Suppressor macrophage (primary cell): Measurements from ENCODE around the gene VPS11.
"Not testable (repeated sequence)": the region's sequence is repeated elsewhere in the genome, so short reads cannot be mapped to it uniquely, and the experiment has no call there.

Experiments used
- DNase-seq, 4 experiments: peaks; one replicate each; pipeline ENCODE4 v3.0.0-alpha.2; 2020 to 2022
- total RNA-seq, 17 experiments: gene quantifications; one replicate each; lab custom pipeline; 2026; ENCODE audit warnings: mixed read lengths in 6 of 17, inconsistent platforms in 3 of 17; lab: John Stamatoyannopoulos, UW

Gene VPS11
- total RNA-seq = 31.5 to 78.5 (median 58.9) reads per million in 17 experiments

DNA sequence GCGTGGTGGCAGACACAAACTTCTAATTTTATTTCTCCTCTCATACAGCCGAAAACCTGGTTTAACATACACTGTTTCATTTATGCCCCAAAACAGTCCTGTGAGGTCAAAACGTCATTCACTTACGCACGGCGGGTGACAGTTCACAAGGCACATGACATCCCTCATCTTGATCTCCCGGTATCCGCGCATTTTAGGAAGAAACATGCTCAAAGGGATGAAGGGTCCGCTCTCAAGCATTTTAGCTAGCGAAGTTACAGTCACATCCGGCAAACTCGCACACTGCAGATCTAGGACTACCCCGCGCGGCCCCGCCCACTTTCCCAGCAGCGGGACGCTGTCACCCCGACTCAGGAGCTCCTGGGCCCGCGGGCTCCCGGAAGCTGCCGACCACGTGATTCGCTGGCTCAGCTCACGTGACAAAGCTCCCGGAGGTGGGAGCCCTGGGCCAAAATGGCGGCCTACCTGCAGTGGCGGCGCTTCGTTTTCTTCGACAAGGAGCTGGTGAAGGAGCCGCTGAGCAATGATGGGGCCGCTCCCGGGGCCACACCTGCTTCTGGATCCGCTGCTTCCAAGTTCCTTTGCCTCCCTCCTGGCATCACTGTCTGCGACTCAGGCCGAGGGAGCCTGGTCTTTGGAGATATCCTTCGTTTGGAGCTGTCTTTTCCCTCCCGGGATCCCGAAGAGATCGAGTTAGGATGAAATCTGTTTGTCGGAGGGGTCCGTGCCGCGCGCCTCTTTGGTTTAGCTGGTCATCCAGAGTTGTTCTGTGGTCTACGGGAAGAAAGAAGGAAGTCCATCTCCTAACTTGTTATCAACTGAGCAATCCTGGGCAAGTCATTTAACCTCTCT, at the start of gene VPS11:
TSS of gene VPS11 (plus strand) at position 448 of the 852 bp plus-strand sequence. CDS start at position 454, 6 bp downstream.
- peak; percentile 96 to 99 (median 98) for DNase-seq

- peak; percentile 96 to 98 (median 96) for DNase-seq
Observed at GRCh38 chr11:119018074-119018938, 49.3 kb upstream of the VPS11 start, which contains the start of the genes RPS25 and TRAPPC4. TSS of gene RPS25 (minus strand) at chr11:119018343. CDS start at chr11:119018284, 59 bp downstream. TSS of gene TRAPPC4 (plus strand) at chr11:119018766. CDS start at chr11:119018796, 30 bp downstream.

DNA sequence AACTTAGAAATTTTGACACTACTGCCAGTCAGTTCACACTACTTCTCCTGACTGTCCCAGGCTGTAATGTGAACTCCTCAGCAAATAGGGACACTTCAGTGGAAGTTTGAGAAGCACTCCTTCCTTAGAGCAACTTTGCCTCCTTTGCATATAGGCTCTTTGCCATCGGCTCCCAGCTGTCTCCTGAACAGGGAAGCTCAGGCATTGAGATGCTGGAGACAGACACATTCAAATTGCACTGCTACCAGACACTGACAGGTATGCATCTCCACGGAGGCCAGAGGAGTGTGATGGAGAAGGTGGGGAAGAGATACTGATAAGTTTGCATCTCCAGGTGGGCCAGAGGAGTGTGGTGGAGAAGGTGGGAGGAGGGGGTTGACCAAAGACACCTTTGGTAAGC, 47.6 kb upstream of the VPS11 start:
- no peak for DNase-seq

DNA sequence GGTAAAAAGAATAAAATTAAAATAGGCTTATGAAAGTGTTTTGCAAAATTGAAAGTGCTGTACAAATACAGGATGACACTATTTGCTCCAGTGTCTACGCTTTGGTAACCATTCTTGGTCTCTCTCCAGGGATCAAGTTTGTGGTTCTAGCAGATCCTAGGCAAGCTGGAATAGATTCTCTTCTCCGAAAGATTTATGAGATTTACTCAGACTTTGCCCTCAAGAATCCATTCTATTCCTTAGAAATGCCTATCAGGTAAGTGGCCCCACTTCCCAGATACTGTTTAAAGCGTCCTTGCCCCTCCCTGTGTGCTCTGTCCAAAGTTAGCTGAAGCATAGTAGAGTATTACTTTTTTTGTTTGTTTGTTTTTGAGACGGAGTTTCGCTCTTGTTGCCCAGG, 46.0 kb upstream of the VPS11 start:
- DNase-seq = no peak

- DNase-seq = no peak
Observed at GRCh38 chr11:119023741-119024140, 43.9 kb upstream of the VPS11 start.

- no peak for DNase-seq
Observed at GRCh38 chr11:119024430-119025098, 43.1 kb upstream of the VPS11 start.

DNA sequence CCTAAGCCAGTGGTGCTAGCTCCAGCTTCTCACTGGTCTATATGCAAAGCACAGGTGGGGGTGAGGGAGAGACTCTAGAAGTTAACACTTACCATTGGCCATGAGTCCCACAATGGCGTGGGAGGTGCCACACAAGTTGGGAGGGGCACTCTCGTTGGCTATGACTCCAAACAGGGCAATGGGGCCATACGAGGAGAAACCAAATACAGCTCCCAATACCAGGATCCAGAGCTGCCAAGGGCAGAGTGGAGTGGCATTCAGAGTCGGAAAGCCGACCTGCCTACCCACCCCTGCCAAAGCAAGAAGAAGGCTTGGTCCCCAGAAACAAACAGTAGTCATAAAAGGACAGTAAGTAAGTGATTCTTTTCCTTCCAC, 42.5 kb upstream of the VPS11 start:
- no peak for DNase-seq

DNA sequence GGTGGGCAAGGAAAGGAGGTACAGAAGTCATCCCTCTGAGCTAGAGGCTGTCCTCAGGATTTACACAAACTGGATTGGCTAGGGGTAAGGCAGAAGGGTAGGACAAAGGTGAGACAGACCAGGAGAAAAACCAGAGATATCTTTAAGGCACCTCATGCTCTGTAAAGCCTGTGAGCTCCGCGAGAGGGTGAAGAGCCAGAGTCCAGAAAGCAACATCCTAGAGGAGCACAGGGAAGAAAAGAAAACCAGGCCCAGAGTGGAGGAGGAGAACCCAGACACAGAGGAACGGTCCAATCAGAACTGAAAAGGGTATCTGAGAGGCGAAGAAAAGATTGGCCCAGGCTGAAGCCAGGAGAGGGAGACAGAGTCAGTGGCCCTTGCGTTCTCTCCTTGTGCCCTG, 42.1 kb upstream of the VPS11 start:
- no peak for DNase-seq

DNA sequence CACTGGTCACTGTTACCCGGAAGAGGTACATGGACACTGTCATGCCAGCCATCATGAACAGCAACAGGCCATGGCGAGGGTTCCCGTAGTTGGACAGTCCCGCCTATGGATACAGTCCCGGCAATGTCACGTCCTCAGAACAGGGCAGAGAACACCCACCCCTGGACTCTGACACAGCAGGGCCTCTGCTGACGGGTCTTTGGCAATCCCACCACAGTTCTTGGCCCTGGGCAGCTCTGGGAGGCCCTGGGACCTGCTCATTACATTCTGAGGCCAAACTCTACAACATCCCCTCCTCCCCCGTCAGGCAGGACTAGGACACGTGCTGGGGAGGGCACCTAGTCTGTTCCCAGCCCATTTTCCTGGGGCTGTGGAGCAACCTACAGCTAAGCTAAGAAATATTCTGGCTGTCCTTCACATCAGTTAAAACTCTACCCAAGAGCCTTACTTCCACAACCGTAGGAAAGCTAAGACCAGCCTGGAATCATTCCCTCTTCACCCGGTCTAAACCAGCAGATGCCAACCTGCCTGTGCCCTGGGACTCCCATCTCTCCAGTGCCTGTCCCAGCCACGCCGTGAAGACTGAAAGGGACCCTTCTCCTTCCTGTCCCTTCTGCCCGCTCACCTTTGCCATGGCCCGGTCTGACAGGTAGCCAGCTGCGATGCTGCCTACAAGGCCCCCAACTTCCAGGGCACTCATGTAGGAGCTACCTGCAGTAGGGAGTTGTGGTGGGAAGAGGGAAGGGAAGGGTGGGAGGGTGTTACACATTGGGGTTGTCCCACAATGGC, 41.4 kb upstream of the VPS11 start:
- DNase-seq = no peak

GRCh38 chr11:119026970-119027369, 40.6 kb upstream of the VPS11 start:
- no peak for DNase-seq

DNA sequence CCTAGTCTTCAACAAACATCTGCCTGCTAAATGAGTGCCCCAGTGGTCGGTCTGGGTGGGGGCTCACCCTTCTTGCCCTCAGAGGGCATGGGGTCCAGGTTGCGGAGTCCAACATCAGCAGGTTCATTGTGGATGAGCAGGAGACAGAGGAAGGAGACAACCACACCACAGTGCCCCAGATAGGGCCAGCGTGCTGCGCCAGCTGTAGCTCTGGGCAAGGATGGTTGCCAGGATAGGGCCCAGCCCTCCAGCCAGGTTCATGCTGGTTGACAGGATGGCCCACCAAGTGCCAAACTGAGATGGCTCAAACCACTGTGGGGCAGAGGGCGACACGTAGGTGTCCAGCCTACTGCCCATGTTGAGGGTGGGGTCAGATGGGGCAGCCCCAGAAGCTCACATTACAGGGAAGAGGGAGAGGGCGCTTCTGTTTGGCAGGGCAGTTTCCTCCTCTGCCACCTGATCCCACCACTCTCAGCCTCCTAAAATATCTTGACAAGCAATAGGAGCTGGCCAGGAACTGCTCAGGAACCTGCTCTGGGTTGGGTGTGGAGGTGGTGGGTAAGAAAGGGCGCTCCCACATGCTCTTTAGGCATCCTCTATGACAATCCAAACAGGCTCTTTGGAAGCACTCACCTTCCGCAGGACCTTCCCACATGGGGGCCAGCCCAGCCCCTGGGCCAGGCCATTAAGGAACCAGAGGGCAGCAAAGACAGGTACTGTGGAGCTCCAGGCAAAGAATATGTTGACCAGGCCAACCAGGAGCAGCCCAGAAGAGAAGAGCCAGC, 39.9 kb upstream of the VPS11 start:
- DNase-seq = no peak

- DNase-seq = peak in 1 of 4 experiments; percentile 10
Observed at GRCh38 chr11:119028346-119029068, 39.1 kb upstream of the VPS11 start.

DNA sequence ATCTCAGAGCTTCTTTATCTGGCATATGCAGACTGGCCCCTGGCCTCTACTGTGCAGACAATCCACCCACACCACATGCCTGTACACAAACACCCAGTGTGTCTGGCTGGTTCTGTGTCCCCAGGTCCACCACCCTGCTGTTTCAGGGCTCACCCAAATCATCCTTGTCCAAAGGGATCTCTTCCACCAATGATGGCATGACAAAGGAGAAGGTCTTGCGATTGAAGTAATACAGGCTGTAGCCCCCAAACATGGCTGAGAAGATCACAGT, 38.6 kb upstream of the VPS11 start:
- DNase-seq = no peak

- DNase-seq = peak; percentile 58 to 81 (median 75)
Observed at GRCh38 chr11:119029340-119030028, 38.1 kb upstream of the VPS11 start.

DNA sequence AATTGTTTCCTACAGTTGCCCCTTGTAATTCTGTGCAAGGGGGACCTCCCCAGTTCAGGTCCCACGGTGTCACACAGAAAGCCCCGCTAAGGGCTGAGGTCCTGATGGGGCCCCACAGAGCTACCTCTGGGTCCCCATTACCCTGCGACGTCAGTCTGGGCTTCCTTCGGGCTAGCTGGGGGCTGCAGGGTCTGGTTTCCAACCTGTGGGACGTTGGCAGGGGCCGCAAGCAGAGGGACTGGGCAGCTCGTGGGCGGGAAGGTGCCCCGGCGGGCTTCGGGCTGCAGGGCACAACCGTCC, 37.6 kb upstream of the VPS11 start:
- DNase-seq = no peak

GRCh38 chr11:119030329-119031047, 37.1 kb upstream of the VPS11 start, which contains the start of gene SLC37A4:
TSS of gene SLC37A4 (minus strand) at chr11:119030877.
- peak; percentile 98 to 99 (median 99) for DNase-seq

DNA sequence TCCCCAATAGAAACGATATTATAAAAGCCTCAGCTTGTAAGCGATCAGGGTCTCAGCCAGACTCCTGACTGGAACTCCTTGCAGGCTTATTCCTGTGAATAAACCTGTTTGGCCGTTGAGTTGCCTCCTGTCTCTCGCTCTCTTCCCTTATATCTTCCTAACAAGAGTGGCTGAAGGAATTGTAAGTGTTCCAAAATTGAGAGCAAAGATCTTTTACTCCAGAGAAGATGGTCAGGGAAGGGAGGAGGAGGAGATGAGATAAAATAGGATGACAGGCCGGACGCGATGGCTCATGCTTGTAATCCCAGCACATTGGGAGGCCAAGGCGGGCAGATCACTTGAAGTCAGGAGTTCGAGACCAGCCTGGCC, 35.7 kb upstream of the VPS11 start:
- no peak for DNase-seq

DNA sequence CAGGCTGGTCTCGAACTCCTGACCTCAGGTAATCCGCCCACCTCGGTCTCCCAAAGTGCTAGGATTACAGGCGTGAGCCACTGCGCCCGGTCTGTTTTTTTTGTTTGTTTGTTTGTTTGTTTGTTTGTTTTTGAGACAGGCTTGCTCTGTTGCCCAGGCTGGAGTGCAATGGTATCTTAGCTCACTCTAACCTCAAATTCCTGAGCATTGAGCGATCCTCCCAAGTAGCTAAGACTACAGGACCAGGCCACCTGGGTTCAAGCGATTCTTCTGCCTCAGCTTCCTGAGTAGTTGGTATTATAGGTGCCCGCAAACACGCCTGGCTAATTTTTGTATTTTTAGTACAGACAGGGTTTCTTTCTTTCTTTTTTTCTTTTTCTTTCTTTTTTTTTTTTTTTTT, 34.2 kb upstream of the VPS11 start:
- DNase-seq = not testable (repeated sequence)

GRCh38 chr11:119034813-119035212, 32.8 kb upstream of the VPS11 start:
- DNase-seq = no peak
